GM13977 (cell line): ENCODE measurements around the gene SFMBT2.

Experiments
- DNase-seq: peaks from one replicate; pipeline ENCODE4 v3.0.0; 2012; ENCODE audit warnings: low spot score
- CTCF ChIP-seq: IDR thresholded peaks from 2 replicates; pipeline ENCODE4 v1.5.1; 2012; ENCODE audit warnings: mild to moderate bottlenecking, control low read depth; ENCODE audit not compliant: insufficient read depth; ENCODE audit errors: extremely low read depth, missing control alignments
- in situ Hi-C: fragments of 300-500 bp; cut with MboI; formaldehyde crosslinking; loops from one replicate; pipeline ENCODE4 v1.12.0; 2022; ENCODE audit warnings: low sequenced_read_pairs, low pct_unique_long_range_greater_than_20kb, mixed read lengths, inconsistent platforms; ENCODE audit not compliant: unreplicated experiment

SFMBT2 gene

GRCh38 chr10:7136016-7136415 is 274.8 kb downstream of the SFMBT2 start:
- in situ Hi-C loops: no loop called here
- DNase-seq: no peak
- TF ChIP-seq CTCF: no peak

GRCh38 chr10:7135188-7135587 is 275.6 kb downstream of the SFMBT2 start:
- TF ChIP-seq CTCF: no peak
- in situ Hi-C loops: no loop called here

GRCh38 chr10:7134448-7134847 is 276.4 kb downstream of the SFMBT2 start:
- in situ Hi-C loops: no loop called here
- TF ChIP-seq CTCF: no peak

More at GRCh38 chr10:7135188-7135587, 275.6 kb downstream of the SFMBT2 start:
- DNase-seq: no peak

GRCh38 chr10:7133958-7134357 is 276.9 kb downstream of the SFMBT2 start:
- no peak for TF ChIP-seq CTCF
- in situ Hi-C loops: no loop called here

More at GRCh38 chr10:7134448-7134847, 276.4 kb downstream of the SFMBT2 start:
- DNase-seq: no peak

GRCh38 chr10:7133278-7133677 is 277.6 kb downstream of the SFMBT2 start:
- no peak for TF ChIP-seq CTCF
- in situ Hi-C loops: no loop called here
- no peak for DNase-seq

More at GRCh38 chr10:7133958-7134357, 276.9 kb downstream of the SFMBT2 start:
- DNase-seq: no peak

GRCh38 chr10:7130191-7130911 is 280.5 kb downstream of the SFMBT2 start:
- no peak for DNase-seq
- in situ Hi-C loops: no loop called here
- TF ChIP-seq CTCF: no peak

- in situ Hi-C loops: no loop called here
- TF ChIP-seq CTCF: no peak
- DNase-seq: no peak
Measured at GRCh38 chr10:7123774-7124173, 287.1 kb downstream of the SFMBT2 start.
